ENCODE measurements around the gene PIM2. TPM values are rescaled to one million over a fixed set of nuclear protein-coding genes. Genes with fewer than 3 reads are reported as not detected.
"Not testable (repeated sequence)": the region's sequence is repeated elsewhere in the genome, so short reads cannot be mapped to it uniquely, and the experiment has no call there.

Gene PIM2
- total RNA-seq, 1 experiment from 2014 or later = 25.6 TPM

DNA sequence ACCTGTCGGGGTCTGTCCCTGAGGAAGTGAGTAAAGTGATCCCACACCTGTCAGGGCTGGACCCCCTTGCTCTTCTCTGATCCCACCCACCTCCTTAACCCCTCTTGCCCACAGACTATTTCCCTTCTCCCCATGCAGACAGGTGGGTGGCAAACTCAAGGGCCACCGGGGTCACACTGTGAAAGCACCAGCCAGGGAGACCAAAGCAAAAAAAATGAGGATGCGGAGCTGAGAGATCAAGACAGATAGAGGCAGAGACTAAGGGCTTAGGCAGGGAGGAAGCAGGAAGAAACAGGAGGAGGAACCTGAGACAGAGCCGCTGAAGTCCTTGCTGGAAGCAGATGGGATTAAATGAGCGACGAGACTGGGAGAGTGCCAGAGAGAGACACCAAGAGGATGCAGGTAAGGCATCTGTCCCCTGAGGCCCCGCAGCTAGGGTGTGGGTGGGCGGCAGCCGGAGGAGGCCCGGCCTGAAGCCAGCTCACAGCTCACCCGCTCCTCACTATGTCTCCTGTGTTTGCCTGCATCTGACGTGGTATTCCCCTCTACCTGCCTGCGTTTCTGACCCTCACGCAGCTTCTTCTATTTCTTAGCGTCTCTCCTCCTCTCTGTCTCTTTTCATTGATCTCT lies 28.4 kb downstream of the PIM2 start:
- Histone ChIP-seq H3K9me3 (ENCODE audit: low read length) (no peaks in the 10 kb centered on the region), H3K9ac (ENCODE audit: low read length) (peak overlapping the region; percentile 61; the same call in 1 of the 2 replicates), H3K4me2 (ENCODE audit: low read length) (peak overlapping the region; percentile 96), H3K27me3 (ENCODE audit: low read length) (no peaks in the 10 kb centered on the region), H3F3A (ENCODE audit: low read length, unreplicated experiment) (no peaks in the 10 kb centered on the region), H4K20me1 (ENCODE audit: low read length) (no peaks in the 10 kb centered on the region), H3K27ac (ENCODE audit: low read length) (no peak overlapping the region), H3K4me1 (ENCODE audit: insufficient read depth, low read length) (peaks cover 9% of the 10 kb centered on the region; the same call in 1 of the 2 replicates), H3K9me2 (replicated peaks; ENCODE audit: low read length) (no peaks in the 10 kb centered on the region), H3K79me2 (ENCODE audit: low read length) (peaks cover 7% of the 10 kb centered on the region), H3K36me3 (ENCODE audit: low read depth, low read length) (no peaks in the 10 kb centered on the region; the same call in 1 of the 2 replicates), H2AFZ (ENCODE audit: low read length) (peak overlapping the region; percentile 86), H3K4me3 (ENCODE audit: low read length) (peak overlapping the region; percentile 64)
- ATAC-seq (no peak), DNase-seq (peak; percentile 12)
- CTCF ChIA-PET = no interaction called here
- TSS peak; percentile 25 for BruUV-seq (replicated peaks)
- TF ChIP-seq EZH2 (IDR thresholded peaks at IDR 0.05; ENCODE audit: low read length, unreplicated experiment) (no peak), EZH2phosphoT487 (IDR thresholded peaks at IDR 0.05; ENCODE audit: borderline replicate concordance, low read length) (no peak), CTCF (conservative IDR thresholded peaks at IDR 0.05; ENCODE audit: low read depth, low read length) (no peak)
- intact Hi-C loops (cut with micrococcal nuclease) = loop anchor here (2.0 kb wide), 3 partner anchors 22 to 88 kb away; partner anchors contain the start of gene HDAC6
- POLR2A ChIA-PET (ENCODE audit: unreplicated experiment) = no interaction called here

GRCh38 chrX:48886586-48886985 lies 32.2 kb downstream of the PIM2 start:
- H2AFZ ChIP-seq (ENCODE audit: low read length); H3K4me2 ChIP-seq (ENCODE audit: low read length); H3K36me3 ChIP-seq (ENCODE audit: low read depth, low read length); H3K4me3 ChIP-seq (ENCODE audit: low read length); H4K20me1 ChIP-seq (ENCODE audit: low read length); H3K9me3 ChIP-seq (ENCODE audit: low read length); BruUV-seq (replicated peaks); H3K27me3 ChIP-seq (ENCODE audit: low read length); intact Hi-C loops (cut with micrococcal nuclease); H3K9ac ChIP-seq (ENCODE audit: low read length); CTCF ChIA-PET; H3K9me2 ChIP-seq (replicated peaks; ENCODE audit: low read length); H3K27ac ChIP-seq (ENCODE audit: low read length); DNase-seq; H3F3A ChIP-seq (ENCODE audit: low read length, unreplicated experiment); H3K79me2 ChIP-seq (ENCODE audit: low read length); H3K4me1 ChIP-seq (ENCODE audit: insufficient read depth, low read length); ATAC-seq: not testable (repeated sequence)
- POLR2A ChIA-PET (ENCODE audit: unreplicated experiment) = interaction anchor here (0.6 kb wide), 1 partner anchor 304 kb away, joined by 11 read pairs; no protein-coding TSS in a partner anchor

GRCh38 chrX:48883729-48884128 lies 35.1 kb downstream of the PIM2 start:
- H3K9me3 ChIP-seq (ENCODE audit: low read length) = no peaks in the 10 kb centered on the region
- H4K20me1 ChIP-seq (ENCODE audit: low read length) = no peaks in the 10 kb centered on the region
- peak; percentile 14 for DNase-seq
- H2AFZ ChIP-seq (ENCODE audit: low read length) = no peak overlapping the region
- no peaks in the 10 kb centered on the region for H3K9me2 ChIP-seq (replicated peaks; ENCODE audit: low read length)
- no peaks in the 10 kb centered on the region for H3K4me1 ChIP-seq (ENCODE audit: insufficient read depth, low read length)
- ChIA-PET POLR2A (ENCODE audit: unreplicated experiment) (no interaction called here), CTCF (no interaction called here)
- BruUV-seq (replicated peaks) = no TSS peak
- ATAC-seq = peak; percentile 55
- no peak overlapping the region for H3K4me2 ChIP-seq (ENCODE audit: low read length)
- H3K36me3 ChIP-seq (ENCODE audit: low read depth, low read length) = no peaks in the 10 kb centered on the region
- TF ChIP-seq EZH2phosphoT487 (IDR thresholded peaks at IDR 0.05; ENCODE audit: borderline replicate concordance, low read length) (no peak), EZH2 (IDR thresholded peaks at IDR 0.05; ENCODE audit: low read length, unreplicated experiment) (no peak), CTCF (conservative IDR thresholded peaks at IDR 0.05; ENCODE audit: low read depth, low read length) (no peak)
- H3K27ac ChIP-seq (ENCODE audit: low read length) = no peak overlapping the region
- no peaks in the 10 kb centered on the region for H3K79me2 ChIP-seq (ENCODE audit: low read length)
- H3K4me3 ChIP-seq (ENCODE audit: low read length) = no peak overlapping the region
- no peak overlapping the region for H3K9ac ChIP-seq (ENCODE audit: low read length)
- no peaks in the 10 kb centered on the region for H3F3A ChIP-seq (ENCODE audit: low read length, unreplicated experiment)
- no peaks in the 10 kb centered on the region for H3K27me3 ChIP-seq (ENCODE audit: low read length)
- intact Hi-C loops (cut with micrococcal nuclease) = no loop called here

GRCh38 chrX:48876944-48877343 lies 41.9 kb downstream of the PIM2 start:
- H4K20me1 ChIP-seq (ENCODE audit: low read length); ATAC-seq; H3K27ac ChIP-seq (ENCODE audit: low read length); DNase-seq; H3K36me3 ChIP-seq (ENCODE audit: low read depth, low read length); H3K9ac ChIP-seq (ENCODE audit: low read length); intact Hi-C loops (cut with micrococcal nuclease); CTCF ChIA-PET; POLR2A ChIA-PET (ENCODE audit: unreplicated experiment); BruUV-seq (replicated peaks); H3K9me3 ChIP-seq (ENCODE audit: low read length); H3K4me3 ChIP-seq (ENCODE audit: low read length); H3K4me2 ChIP-seq (ENCODE audit: low read length); H3K4me1 ChIP-seq (ENCODE audit: insufficient read depth, low read length); H3F3A ChIP-seq (ENCODE audit: low read length, unreplicated experiment); H3K27me3 ChIP-seq (ENCODE audit: low read length); H2AFZ ChIP-seq (ENCODE audit: low read length); H3K79me2 ChIP-seq (ENCODE audit: low read length); H3K9me2 ChIP-seq (replicated peaks; ENCODE audit: low read length): not testable (repeated sequence)

DNA sequence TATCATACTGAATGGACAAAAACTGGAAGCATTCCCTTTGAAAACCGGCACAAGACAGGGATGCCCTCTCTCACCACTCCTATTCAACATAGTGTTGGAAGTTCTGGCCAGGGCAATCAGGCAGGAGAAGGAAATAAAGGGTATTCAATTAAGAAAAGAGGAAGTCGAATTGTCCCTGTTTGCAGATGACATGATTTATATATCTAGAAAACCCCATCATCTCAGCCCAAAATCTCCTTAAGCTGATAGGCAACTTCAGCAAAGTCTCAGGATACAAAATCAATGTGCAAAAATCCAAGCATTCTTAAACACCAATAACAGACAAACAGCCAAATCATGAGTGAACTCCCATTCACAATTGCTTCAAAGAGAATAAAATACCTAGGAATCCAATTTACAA lies 46.8 kb downstream of the PIM2 start:
- CTCF ChIA-PET; H3K9me3 ChIP-seq (ENCODE audit: low read length); H4K20me1 ChIP-seq (ENCODE audit: low read length); DNase-seq; H3K4me3 ChIP-seq (ENCODE audit: low read length); H3K9me2 ChIP-seq (replicated peaks; ENCODE audit: low read length); BruUV-seq (replicated peaks); H3K4me1 ChIP-seq (ENCODE audit: insufficient read depth, low read length); H3K4me2 ChIP-seq (ENCODE audit: low read length); ATAC-seq; intact Hi-C loops (cut with micrococcal nuclease); H3K27me3 ChIP-seq (ENCODE audit: low read length); H3K27ac ChIP-seq (ENCODE audit: low read length); H3F3A ChIP-seq (ENCODE audit: low read length, unreplicated experiment); H2AFZ ChIP-seq (ENCODE audit: low read length); H3K9ac ChIP-seq (ENCODE audit: low read length); POLR2A ChIA-PET (ENCODE audit: unreplicated experiment); H3K79me2 ChIP-seq (ENCODE audit: low read length); H3K36me3 ChIP-seq (ENCODE audit: low read depth, low read length): not testable (repeated sequence)

All from PC-3 (cell line).